GM18505 (cell line): ENCODE measurements around the gene STIL.

Experiments used
- ATAC-seq: cut with Tn5 transposase; IDR thresholded peaks from one replicate; pipeline ENCODE4 v1.9.1; 2021; ENCODE audit not compliant: unreplicated experiment
- POLR2A ChIP-seq: IDR thresholded peaks from 4 replicates; pipeline ENCODE4 v1.6.1; 2011; ENCODE audit warnings: borderline replicate concordance; ENCODE audit not compliant: insufficient read depth, insufficient read length; ENCODE audit errors: extremely low read depth

STIL gene

DNA sequence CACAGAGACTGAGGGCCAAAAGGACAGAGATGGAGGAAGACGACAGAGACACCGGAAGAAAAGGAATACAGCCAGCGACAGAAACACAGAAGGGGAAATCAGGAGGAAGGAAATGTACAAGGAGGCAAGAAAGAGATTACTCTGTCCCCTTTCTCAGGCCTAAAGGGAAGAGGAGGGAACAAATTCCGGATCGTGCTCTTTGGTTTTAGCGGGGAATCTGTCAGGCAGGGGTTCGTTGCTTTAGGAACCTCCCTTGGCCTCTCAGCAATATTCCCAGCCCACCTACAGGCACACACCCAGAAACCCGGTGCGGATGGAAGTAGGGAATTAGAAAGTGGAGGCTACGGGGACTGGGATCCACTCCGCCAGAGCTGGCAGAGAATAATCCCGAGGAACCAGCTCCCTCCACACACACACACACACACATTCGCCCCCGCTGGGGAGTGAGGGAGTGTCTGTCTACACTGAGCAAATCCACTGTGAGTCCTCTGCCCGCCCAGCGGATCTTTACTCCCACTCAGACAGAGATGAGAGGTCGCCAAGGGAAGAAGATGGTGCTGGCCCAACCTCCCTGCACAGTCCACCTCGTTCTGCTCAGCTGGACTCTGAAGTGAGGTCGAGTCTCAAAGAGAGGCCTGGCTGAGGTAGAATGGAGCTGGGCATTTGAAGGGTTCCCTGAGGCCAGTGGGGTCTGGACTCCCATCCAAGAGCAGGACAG, 87.7 kb downstream of the STIL start:
- no peak for ATAC-seq
- TF ChIP-seq POLR2A: no peak

DNA sequence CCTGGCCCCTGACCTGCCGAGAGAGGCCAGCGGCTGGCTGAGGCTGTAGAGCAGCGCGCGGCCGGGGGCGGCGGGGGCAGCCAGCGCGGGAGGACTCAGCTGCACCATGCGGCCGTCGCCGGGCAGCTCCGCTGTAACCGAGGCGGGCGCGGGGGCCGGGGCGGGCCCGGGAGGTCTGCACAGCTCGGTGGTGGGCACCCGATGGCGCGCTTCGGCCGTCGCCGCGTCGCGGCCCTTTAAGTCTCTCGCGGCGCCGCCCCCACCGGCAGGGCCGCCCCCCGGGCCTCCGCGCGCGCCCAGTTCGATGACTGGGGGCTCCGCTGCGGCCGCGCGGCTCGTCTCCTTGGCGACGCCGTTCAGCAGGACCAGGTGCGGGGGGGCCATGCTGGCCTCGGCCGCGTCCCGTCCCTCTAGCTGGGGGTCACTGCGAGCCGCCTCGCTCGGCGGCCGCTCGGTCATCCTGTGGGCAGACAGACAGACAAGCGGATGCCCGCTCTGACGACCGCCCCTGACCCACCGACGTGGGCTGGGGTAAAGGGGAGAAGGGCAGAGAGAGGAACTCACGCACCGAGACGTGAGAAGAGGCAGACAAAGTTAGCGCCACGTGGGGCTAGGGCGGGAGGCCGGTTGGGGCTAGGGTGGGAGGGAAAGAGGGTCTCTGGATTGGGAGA, 88.4 kb downstream of the STIL start:
- no peak for TF ChIP-seq POLR2A
- no peak for ATAC-seq

DNA sequence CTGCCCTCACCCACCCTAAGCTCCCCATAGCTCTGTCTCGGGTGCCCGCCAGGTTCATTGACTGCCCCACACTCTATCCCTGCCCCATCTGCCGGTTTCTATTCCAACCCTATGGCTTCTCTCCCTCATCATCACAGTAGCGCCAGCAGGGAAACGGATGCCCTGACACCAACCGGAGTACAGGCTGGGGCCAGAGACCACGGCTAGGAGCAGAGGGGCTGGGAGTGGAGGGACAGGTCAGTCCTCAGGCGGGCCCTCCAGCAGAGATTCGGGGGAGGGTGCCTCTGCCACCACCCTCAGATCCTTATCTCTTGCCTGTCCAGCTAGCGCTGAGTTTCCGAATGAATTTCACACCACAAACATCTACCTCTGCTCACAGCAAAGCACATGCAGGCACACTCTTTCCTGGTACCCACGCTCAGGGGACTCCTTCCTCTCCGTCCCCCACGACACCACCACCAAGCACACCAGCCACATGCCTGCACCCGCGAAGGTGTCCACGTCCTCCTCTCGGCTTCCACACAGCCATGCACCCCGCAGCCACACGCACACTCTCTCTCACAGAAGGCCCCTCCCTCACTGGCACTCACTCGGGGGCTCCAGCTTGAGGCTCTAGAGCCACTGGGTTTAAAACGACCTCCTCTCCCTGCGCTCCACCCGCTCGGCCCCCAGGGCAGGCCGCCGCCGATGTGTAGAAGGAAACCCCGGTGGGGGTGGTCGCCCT, 89.1 kb downstream of the STIL start:
- ATAC-seq: no peak
- TF ChIP-seq POLR2A: no peak

DNA sequence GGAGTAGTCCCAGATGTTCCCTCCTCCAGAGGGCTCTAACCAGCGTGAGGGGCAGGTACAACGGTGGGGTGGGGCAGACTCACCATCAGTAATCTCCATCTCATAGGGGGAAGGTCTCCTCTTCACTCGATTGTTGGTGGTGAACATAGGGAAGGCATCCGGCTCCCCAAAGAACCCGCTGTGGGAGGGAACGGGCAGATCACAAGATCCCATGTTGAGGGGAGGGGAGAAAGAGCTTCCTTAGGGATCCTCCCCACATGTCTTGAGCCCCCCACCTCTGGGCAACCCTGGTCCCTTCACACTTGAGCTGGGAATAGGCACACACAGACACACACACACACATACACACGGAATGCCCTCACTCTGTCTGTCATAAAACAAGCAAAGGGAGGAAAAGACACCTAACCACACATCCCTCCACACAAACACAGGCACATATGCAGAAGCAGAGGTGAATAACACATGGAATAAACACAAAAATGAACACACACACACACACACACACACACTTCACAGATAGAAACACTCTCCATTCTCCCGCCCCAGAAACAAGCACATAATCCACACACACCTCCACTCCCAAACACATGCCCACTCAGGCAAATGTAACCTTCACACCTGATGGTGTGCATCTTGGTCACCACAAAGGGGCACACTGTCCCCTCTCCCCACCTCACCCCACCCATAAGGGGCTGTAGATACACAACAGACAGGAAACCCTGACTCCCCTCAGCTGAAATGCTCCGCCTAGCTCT, 89.8 kb downstream of the STIL start:
- ATAC-seq: no peak
- TF ChIP-seq POLR2A: no peak

DNA sequence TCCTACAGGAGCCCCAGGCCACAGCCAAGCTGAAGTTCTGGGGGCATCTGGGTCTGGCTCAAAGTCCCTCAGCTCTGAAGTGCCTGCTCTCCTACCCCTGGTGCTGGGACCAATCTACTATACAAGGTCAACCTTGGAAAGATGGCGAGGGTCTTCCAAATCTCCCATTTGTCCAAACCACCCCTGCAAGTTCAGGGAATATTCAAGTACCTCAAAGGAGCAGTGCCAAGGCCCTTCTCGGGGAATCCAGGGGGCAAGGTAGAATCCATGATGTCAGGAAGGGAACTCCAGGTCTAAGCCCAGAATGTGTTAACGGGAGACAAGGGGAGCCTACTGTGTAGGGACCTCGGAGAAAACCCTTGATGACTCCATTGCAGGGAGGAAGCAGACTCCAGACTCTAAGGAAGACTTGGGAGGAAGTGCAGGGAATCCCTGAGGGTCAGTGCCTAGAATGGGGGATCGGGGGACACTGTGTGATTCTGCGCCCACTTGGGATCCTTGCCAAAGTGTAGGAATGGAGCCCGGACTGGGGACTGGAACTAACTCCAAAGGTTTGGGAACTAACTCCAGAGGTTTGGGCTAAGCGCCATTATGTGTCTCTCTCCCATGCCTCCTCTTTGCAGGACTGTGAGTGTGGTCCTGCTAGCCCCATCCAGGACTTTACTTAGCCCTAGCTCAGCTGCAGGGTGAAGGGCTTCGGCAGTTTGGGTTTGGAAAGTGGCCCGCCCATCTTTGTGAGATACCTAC, 90.6 kb downstream of the STIL start:
- no peak for TF ChIP-seq POLR2A

DNA sequence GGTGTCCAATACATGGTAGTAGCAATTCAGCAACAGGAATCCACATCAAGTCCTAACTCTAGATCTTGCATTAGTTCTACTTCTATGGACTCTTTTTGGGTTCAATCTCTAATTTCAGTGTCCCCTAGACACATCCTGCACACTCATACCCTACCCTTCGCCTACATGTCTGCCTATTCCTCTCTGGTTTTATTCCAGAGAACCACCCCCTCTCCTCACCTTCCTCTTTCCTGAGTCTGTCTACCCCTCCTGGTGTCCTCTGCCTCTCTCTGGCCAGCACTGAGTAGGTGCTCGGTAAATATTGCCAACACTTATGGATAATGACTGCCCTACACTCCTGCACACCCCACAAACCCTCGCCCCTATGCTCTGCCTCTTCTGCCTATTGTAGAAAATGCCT, 91.5 kb downstream of the STIL start:
- TF ChIP-seq POLR2A: no peak
- no peak for ATAC-seq

More for the DNA sequence above, 90.6 kb downstream of the STIL start:
- ATAC-seq: no peak

DNA sequence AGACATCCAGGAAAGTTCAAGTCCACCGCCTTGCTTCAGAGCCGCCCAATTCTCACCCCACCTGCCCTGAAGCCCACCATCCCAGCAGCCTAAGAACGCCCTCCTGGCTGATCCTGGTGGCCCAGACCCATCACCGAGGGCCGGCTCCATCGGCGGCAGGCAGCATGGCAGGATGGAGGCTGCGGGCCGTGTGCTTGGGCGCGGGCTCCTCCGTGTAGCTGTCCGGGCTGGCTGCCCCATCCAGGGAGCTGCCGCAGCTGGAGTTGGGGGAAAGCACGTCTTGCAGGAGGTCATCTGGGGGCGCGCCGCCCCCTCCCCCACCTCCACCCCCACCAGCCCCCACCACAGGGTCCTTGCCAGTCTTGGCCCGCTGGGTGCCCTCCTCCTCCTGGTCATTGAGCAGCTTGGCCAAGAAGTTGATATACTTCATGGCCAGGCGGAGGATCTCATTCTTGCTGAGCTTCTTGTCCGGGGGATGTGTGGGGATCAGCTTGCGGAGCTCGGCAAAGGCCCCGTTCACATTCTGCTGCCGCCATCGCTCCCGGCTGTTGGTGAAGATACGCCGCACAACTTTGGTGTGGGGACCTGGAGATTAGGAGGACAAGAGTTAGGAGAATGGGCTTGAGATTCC, 94.2 kb downstream of the STIL start:
- no peak for TF ChIP-seq POLR2A
- no peak for ATAC-seq

DNA sequence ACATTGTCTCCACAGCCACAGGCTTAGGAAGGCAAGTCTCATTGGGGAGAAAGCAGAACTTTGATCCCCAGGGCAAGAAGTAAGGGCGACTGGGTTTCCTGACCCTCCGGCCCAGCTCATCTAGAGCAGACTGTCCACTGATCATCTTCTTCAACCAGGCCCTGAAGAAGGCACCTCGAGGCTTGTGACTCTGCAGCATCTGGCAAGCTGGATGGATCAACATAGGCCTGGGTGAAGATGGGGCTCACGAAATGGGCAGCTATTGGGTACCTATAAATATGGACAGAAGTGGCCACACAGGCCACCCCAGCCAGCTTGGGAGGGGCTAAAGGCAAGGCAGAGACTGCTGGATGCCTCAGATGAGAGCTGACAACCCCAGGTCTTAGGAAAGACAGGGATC, 94.9 kb downstream of the STIL start:
- no peak for ATAC-seq
- no peak for TF ChIP-seq POLR2A

DNA sequence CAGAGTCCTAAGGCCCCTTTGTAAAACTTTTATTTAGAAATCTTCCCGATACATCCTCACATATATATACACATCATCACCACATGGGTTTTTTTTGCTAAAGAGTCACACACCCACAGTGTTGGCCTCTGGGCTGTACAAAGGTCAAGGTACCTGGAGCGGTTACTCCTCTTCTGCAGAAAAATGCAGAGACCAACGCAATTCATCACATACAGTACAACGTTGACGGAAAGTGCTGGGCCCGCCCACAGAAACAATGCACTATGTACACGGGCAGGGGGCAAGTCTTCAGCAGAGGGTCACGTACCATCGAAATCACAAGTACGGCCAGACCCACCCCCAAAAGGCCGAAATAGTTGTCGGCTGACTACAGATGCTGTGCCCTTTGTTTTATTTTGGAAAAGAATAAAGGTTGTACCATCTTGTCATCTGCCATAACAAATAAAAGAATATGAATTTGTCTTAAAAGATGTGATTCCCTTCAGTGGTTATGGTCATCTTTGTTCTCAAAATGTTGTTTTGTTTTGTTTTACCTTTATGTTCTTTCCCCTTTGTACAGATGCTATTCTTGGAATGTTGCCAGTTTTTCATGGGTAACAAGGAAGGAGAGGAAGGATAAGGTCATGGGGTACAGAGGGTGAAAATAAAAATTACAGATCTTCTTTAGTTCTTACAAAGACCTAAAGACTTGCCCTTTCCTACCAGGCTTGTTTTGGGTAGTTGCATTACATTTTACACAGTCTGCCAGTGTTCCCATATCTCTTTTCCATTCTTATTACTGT, 97.5 kb downstream of the STIL start:
- no peak for TF ChIP-seq POLR2A
- ATAC-seq: no peak

DNA sequence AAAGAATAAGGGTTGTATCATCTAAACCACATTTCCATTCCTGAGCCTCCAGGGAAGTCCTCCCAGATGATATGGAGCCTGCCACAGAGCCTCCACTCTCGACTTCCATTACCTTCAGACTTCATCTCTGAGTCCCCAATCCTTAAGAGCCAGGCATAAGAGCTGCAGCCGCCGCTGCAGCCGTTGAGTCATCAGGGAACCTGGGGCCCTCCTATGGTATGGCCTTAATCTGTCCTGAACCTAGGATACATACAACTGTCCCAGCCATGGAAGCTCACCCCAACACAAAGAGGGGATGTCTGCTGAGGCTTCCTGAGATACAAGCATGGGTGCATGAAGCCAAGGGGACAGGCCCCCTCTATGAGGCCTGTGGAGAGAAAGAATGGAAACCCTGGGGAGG, 98.2 kb downstream of the STIL start:
- TF ChIP-seq POLR2A: no peak
- ATAC-seq: no peak

DNA sequence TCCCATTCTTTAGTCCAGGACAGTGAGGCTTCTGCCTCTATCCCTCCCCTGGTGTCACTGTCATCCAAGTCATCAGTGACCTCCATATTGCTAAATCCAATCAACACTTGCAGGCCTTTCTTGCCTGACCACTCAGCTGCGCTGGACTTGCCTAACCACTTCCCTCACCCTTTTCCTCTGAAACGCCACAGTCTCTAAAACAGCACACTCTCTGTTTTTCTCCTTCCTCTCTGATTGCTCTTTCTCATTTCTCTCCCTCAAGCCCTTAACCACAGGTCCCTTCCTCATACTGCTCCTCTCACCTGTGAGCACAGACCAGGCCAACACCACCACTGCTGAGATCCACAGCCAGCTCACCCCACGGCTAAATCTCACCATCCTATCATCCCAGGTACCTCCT, 99.4 kb downstream of the STIL start:
- ATAC-seq: no peak
- TF ChIP-seq POLR2A: no peak

DNA sequence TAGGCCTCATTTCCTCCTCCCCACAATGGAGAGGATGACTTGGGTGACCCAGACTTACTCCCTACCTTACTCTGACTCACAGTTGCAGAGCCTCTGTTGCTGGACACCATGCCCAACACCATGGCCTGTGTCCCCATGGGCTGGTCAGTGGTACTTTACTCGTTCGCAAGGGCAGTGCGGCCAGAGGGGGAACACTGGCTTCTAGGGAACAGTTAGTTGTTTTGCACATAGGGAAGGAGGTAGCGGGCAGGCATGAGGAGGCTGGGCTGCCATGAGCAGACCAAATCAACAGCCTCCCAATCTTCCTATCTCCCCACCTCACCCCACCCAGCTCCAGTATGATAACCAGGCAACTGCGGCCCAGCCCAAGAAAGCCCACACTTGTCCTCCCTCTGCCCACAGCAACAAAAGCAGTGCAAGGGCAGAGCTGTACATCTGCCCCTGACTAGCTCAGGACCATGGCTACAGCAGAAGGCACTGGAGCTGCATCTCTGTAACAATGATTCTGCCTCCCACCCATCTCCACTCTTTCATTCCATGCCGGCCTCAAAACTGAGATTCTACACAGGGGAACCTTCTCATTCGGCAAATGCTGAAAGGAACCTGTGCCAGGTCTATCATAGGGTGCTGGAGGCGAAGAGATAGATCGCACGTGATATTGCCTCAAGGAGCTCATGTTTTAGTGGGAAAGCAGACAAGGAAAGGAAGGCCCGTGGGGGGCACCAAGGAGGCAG, 100.5 kb downstream of the STIL start:
- no peak for ATAC-seq
- TF ChIP-seq POLR2A: no peak
